ENCODE data around the gene MICAL3.

GRCh38 chr22:17912945-17913721 is 111.2 kb downstream of the MICAL3 start:
- TF ChIP-seq CTCF (IDR thresholded peaks at IDR 0.05) = no peak
- TF ChIP-seq POLR2A (IDR thresholded peaks at IDR 0.05) = no peak

Measured in testis (tissue), 2 donors.